PC-3 (cell line): ENCODE results near the gene CEP97. TPM values are rescaled to one million over a fixed set of nuclear protein-coding genes. Genes with fewer than 3 reads are reported as not detected.
"Not testable (repeated sequence)": the region's sequence is repeated elsewhere in the genome, so short reads cannot be mapped to it uniquely, and the experiment has no call there.

Experiments
- ATAC-seq: fragments of 200-7000 bp; cut with Tn5 transposase; 2 replicates; pipeline ENCODE4 v1.9.1; 2020; ENCODE audit warnings: mild to moderate bottlenecking, moderate library complexity
- BruUV-seq: library from RNA; stranded (reverse); fragments of 400-500 nt; replicated peaks from 2 replicates; lab custom pipeline; 2021; lab: Mats Ljungman, UMichigan
- CTCF ChIA-PET: fragments of 300-600 bp; sonication (Branson Sonifier 250); formaldehyde crosslinking; loops from one replicate; lab custom pipeline; 2022; ENCODE audit warnings: antibody characterized with exemption; lab: Charles Lee
- POLR2A ChIA-PET: fragments of 300-600 bp; sonication (Branson Sonifier 250); formaldehyde crosslinking; loops from one replicate; lab custom pipeline; 2022; ENCODE audit warnings: antibody characterized with exemption; ENCODE audit not compliant: unreplicated experiment; lab: Charles Lee
- DNase-seq: peaks from one replicate; pipeline ENCODE4 v3.0.0-alpha.2; 2015
- H2AFZ ChIP-seq: fragments of 300-600 bp; sonication (generic); 2 replicates; pipeline ENCODE4 v1.6.0; 2016; ENCODE audit warnings: antibody characterized with exemption, low read length
- H3F3A ChIP-seq: fragments of 300-600 bp; sonication (generic); one replicate; pipeline ENCODE4 v1.6.0; 2017; ENCODE audit warnings: antibody characterized with exemption, low read length, control low read depth, mild to moderate bottlenecking; ENCODE audit not compliant: unreplicated experiment
- H3K27ac ChIP-seq: fragments of 300-600 bp; sonication (generic); 2 replicates; pipeline ENCODE4 v1.5.1; 2016; ENCODE audit warnings: mild to moderate bottlenecking, low read length
- H3K27me3 ChIP-seq: fragments of 300-600 bp; sonication (generic); 2 replicates; pipeline ENCODE4 v1.6.1; 2016; ENCODE audit warnings: low read length, mixed read lengths
- H3K36me3 ChIP-seq: fragments of 300-600 bp; sonication (generic); 2 replicates; pipeline ENCODE4 v1.6.1; 2016; ENCODE audit warnings: low read depth, mixed run types, low read length, mixed read lengths
- H3K4me1 ChIP-seq: fragments of 300-600 bp; sonication (generic); 2 replicates; pipeline ENCODE4 v1.5.1; 2016; ENCODE audit warnings: low read length; ENCODE audit not compliant: insufficient read depth
- H3K4me2 ChIP-seq: fragments of 300-600 bp; sonication (generic); 2 replicates; pipeline ENCODE4 v1.6.0; 2016; ENCODE audit warnings: low read length
- H3K4me3 ChIP-seq: fragments of 300-600 bp; sonication (generic); 2 replicates; pipeline ENCODE4 v1.5.1; 2016; ENCODE audit warnings: mild to moderate bottlenecking, low read length, mixed read lengths
- H3K79me2 ChIP-seq: fragments of 300-600 bp; sonication (generic); 2 replicates; pipeline ENCODE4 v1.6.1; 2017; ENCODE audit warnings: low read length, mixed read lengths
- H3K9ac ChIP-seq: fragments of 300-600 bp; sonication (generic); 2 replicates; pipeline ENCODE4 v1.6.0; 2016; ENCODE audit warnings: mild to moderate bottlenecking, low read length
- H3K9me2 ChIP-seq: fragments of 300-600 bp; sonication (generic); replicated peaks from 2 replicates; pipeline ENCODE4 v1.6.1; 2016; ENCODE audit warnings: mixed run types, low read length, mixed read lengths
- H3K9me3 ChIP-seq: fragments of 300-600 bp; sonication (generic); 2 replicates; pipeline ENCODE4 v1.6.1; 2016; ENCODE audit warnings: low read length, mixed read lengths
- H4K20me1 ChIP-seq: fragments of 300-600 bp; sonication (generic); 2 replicates; pipeline ENCODE4 v1.6.1; 2016; ENCODE audit warnings: low read length, mixed read lengths
- EZH2 ChIP-seq: fragments of 300-600 bp; sonication (generic); IDR thresholded peaks from one replicate; pipeline ENCODE4 v1.6.1; 2017; ENCODE audit warnings: antibody characterized with exemption, mild to moderate bottlenecking, low read length; ENCODE audit not compliant: unreplicated experiment
- EZH2phosphoT487 ChIP-seq: fragments of 300-600 bp; sonication (generic); IDR thresholded peaks from 2 replicates; pipeline ENCODE4 v1.6.1; 2018; ENCODE audit warnings: mild to moderate bottlenecking, antibody characterized with exemption, low read length, borderline replicate concordance
- intact Hi-C: fragments of 100-400 bp; cut with micrococcal nuclease; formaldehyde crosslinking; loops from 2 replicates; pipeline ENCODE4 v1.9.0; 2023
- total RNA-seq: library from RNA; depleted of rRNA; stranded (reverse); fragments of >200 nt; gene quantifications from 2 replicates; pipeline ENCODE4 v1.2.3, GENCODE V29; 2014
- TF ChIP-seq, protein P1 (sequence below): fragments of 300-600 bp; sonication (generic); conservative IDR thresholded peaks from 2 replicates; pipeline ENCODE4 v1.5.1; 2017; ENCODE audit warnings: antibody characterized with exemption, low read depth, mild to moderate bottlenecking, low read length

The CEP97 gene
- total RNA-seq, 1 experiment from 2014 or later = 12.1 TPM

DNA sequence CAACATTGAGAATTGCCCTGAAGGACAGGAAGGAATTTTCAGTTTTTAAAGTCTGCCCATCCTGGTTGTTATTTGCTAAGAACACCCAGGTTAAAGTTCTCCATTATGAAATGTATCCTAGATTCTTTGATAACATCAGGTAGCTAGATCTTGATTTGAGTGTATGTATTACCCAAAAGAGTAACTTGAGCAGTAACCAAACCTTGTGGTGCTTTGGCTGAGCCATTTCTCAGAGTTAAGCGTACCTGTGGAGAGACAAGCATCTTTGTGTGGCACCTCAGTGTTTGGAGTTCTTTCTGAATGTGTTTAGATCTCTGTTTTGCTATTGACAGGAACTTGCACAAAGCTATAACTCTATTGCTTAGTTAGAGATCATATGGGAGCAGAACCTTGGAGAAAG lies 20.4 kb downstream of the CEP97 start:
- BruUV-seq = no TSS peak

DNA sequence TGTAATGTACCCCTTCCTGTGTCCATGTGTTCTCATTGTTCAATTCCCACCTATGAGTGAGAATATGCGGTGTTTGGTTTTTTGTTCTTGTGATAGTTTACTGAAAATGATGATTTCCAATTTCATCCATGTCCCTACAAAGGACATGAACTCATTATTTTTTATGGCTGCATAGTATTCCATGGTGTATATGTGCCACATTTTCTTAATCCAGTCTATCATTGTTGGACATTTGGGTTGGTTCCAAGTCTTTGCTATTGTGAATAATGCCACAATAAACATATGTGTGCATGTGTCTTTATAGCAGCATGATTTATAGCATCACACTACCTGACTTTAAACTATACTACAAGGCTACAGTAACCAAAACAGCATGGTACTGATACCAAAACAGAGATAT lies 21.5 kb downstream of the CEP97 start:
- H2AFZ ChIP-seq, CTCF ChIA-PET, H4K20me1 ChIP-seq, H3K79me2 ChIP-seq, H3K9me3 ChIP-seq, H3K27me3 ChIP-seq, POLR2A ChIA-PET, H3K36me3 ChIP-seq, ATAC-seq, intact Hi-C loops, DNase-seq, H3K4me1 ChIP-seq, H3K4me2 ChIP-seq, BruUV-seq, H3F3A ChIP-seq, H3K27ac ChIP-seq, H3K9ac ChIP-seq, H3K9me2 ChIP-seq, H3K4me3 ChIP-seq: not testable (repeated sequence)

More for the DNA sequence above, 20.4 kb downstream of the CEP97 start:
- ATAC-seq (no peak; the same call in 1 of the 2 replicates), DNase-seq (no peak)
- H3K36me3 ChIP-seq = 0 out of 2 replicates have a peak, but pooled peaks cover 4% of the 10 kb centered on the region
- H3K4me2 ChIP-seq = no peak overlapping the region
- H4K20me1 ChIP-seq = no peaks in the 10 kb centered on the region
- H3K9me2 ChIP-seq = no peaks in the 10 kb centered on the region
- no peak overlapping the region for H3K27ac ChIP-seq
- intact Hi-C loops = no loop called here
- H3F3A ChIP-seq = no peaks in the 10 kb centered on the region
- H3K9ac ChIP-seq = no peak overlapping the region
- H3K27me3 ChIP-seq = no peaks in the 10 kb centered on the region
- TF ChIP-seq EZH2 (no peak), EZH2phosphoT487 (no peak)
- TF ChIP-seq, protein P1, sequence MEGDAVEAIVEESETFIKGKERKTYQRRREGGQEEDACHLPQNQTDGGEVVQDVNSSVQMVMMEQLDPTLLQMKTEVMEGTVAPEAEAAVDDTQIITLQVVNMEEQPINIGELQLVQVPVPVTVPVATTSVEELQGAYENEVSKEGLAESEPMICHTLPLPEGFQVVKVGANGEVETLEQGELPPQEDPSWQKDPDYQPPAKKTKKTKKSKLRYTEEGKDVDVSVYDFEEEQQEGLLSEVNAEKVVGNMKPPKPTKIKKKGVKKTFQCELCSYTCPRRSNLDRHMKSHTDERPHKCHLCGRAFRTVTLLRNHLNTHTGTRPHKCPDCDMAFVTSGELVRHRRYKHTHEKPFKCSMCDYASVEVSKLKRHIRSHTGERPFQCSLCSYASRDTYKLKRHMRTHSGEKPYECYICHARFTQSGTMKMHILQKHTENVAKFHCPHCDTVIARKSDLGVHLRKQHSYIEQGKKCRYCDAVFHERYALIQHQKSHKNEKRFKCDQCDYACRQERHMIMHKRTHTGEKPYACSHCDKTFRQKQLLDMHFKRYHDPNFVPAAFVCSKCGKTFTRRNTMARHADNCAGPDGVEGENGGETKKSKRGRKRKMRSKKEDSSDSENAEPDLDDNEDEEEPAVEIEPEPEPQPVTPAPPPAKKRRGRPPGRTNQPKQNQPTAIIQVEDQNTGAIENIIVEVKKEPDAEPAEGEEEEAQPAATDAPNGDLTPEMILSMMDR = no peak
- no peaks in the 10 kb centered on the region for H3K9me3 ChIP-seq
- CTCF ChIA-PET = no interaction called here
- H3K4me1 ChIP-seq = no peaks in the 10 kb centered on the region
- POLR2A ChIA-PET = no interaction called here
- H2AFZ ChIP-seq = no peak overlapping the region
- H3K4me3 ChIP-seq = no peak overlapping the region
- H3K79me2 ChIP-seq = no peaks in the 10 kb centered on the region

DNA sequence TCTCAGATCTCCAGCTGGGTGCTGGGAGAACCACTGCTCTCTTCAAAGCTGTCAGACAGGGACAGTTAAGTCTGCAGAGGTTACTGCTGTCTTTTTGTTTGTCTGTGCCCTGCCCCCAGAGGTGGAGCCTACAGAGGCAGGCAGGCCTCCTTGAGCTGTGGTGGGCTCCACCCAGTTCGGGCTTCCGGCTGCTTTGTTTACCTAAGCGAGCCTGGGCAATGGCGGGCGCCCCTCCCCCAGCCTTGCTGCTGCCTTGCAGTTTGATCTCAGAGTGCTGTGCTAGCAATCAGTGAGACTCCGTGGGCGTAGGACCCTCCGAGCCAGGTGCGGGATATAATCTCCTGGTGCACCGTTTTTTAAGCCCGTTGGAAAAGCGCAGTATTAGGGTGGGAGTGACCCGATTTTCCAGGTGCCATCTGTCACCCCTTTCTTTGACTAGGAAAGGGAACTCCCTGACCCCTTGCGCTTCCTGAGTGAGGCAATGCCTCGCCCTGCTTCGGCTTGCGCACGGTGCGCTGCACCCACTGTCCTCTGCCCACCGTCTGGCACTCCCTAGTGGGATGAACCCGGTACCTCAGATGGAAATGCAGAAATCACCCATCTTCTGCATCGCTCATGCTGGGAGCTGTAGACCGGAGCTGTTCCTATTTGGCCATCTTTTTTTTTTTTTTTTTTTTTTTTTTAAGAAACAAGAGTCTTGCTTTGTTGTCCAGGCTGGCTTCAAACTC lies 29.1 kb downstream of the CEP97 start:
- H3K4me1 ChIP-seq, H3K79me2 ChIP-seq, H3K4me3 ChIP-seq, H2AFZ ChIP-seq, DNase-seq, CTCF ChIA-PET, POLR2A ChIA-PET, H3K9me3 ChIP-seq, BruUV-seq, H4K20me1 ChIP-seq, ATAC-seq, H3K4me2 ChIP-seq, H3K9me2 ChIP-seq, H3F3A ChIP-seq, H3K27ac ChIP-seq, H3K9ac ChIP-seq, intact Hi-C loops, H3K27me3 ChIP-seq: not testable (repeated sequence)
- peaks cover 29% of the 10 kb centered on the region for H3K36me3 ChIP-seq

DNA sequence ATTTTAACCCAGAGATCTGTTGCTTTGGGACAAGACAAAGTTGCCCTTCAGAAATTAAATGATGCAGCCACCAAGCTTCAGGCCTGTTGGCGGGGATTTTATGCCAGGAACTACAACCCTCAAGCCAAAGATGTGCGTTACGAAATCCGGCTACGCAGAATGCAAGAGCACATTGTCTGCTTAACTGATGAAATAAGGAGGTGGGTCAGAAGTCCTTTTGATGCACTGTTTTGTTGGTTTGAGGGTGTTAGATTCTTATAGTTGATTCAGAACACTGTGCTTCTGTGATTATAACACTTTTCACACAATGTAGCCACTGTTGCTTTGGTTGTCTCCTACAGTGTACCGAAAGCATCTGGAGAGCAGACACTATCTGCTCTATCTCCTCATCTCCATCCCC lies 33.8 kb downstream of the CEP97 start:
- no peaks in the 10 kb centered on the region for H3K79me2 ChIP-seq
- no TSS peak for BruUV-seq

More for the DNA sequence above, 33.8 kb downstream of the CEP97 start:
- Histone ChIP-seq H4K20me1 (no peaks in the 10 kb centered on the region), H3K27me3 (no peaks in the 10 kb centered on the region), H3K9ac (no peak overlapping the region), H3K4me3 (no peak overlapping the region), H3K9me2 (no peaks in the 10 kb centered on the region), H3K27ac (no peak overlapping the region), H3K4me2 (no peak overlapping the region), H3F3A (no peaks in the 10 kb centered on the region), H3K4me1 (peaks cover 11% of the 10 kb centered on the region), H3K9me3 (no peaks in the 10 kb centered on the region), H2AFZ (no peak overlapping the region), H3K36me3 (peaks cover 41% of the 10 kb centered on the region)
- TF ChIP-seq EZH2 (no peak), EZH2phosphoT487 (no peak)
- TF ChIP-seq, protein P1 = no peak
- ChIA-PET POLR2A (no interaction called here), CTCF (no interaction called here)
- no peak for ATAC-seq
- intact Hi-C loops = no loop called here
- DNase-seq = no peak
